ENCODE results near the gene STAU1.
"Not testable (repeated sequence)": the region's sequence is repeated elsewhere in the genome, so short reads cannot be mapped to it uniquely, and the experiment has no call there.

Gene STAU1

GRCh38 chr20:49115564-49115963 lies 72.6 kb downstream of the STAU1 start:
- DNase-seq (ENCODE audit: low read depth), result peak; percentile 78

- DNase-seq (ENCODE audit: low read depth), result peak; percentile 58
Measured at GRCh38 chr20:49112596-49113274, 75.4 kb downstream of the STAU1 start.

GRCh38 chr20:49110767-49111694 lies 77.1 kb downstream of the STAU1 start:
- no peak for DNase-seq (ENCODE audit: low read depth)

GRCh38 chr20:49106328-49106727 lies 81.8 kb downstream of the STAU1 start:
- DNase-seq (ENCODE audit: low read depth), result no peak

GRCh38 chr20:49104979-49105547 lies 83.1 kb downstream of the STAU1 start:
- DNase-seq (ENCODE audit: low read depth), result not testable (repeated sequence)

- DNase-seq (ENCODE audit: low read depth), result no peak
Measured at GRCh38 chr20:49104365-49104648, 83.8 kb downstream of the STAU1 start.

- no peak for DNase-seq (ENCODE audit: low read depth)
Measured at GRCh38 chr20:49103647-49104364, 84.3 kb downstream of the STAU1 start.

- DNase-seq (ENCODE audit: low read depth), result no peak
Measured at GRCh38 chr20:49103019-49103418, 85.1 kb downstream of the STAU1 start.

- no peak for DNase-seq (ENCODE audit: low read depth)
Measured at GRCh38 chr20:49100972-49101371, 87.2 kb downstream of the STAU1 start.

GRCh38 chr20:49100292-49100691 lies 87.8 kb downstream of the STAU1 start:
- DNase-seq (ENCODE audit: low read depth), result not testable (repeated sequence)

GRCh38 chr20:49099011-49099410 lies 89.1 kb downstream of the STAU1 start:
- DNase-seq (ENCODE audit: low read depth), result no peak

GRCh38 chr20:49098136-49098535 lies 90.0 kb downstream of the STAU1 start:
- DNase-seq (ENCODE audit: low read depth), result no peak

- no peak for DNase-seq (ENCODE audit: low read depth)
Measured at GRCh38 chr20:49097159-49097558, 91.0 kb downstream of the STAU1 start.

GRCh38 chr20:49096203-49096730 lies 91.9 kb downstream of the STAU1 start:
- DNase-seq (ENCODE audit: low read depth), result no peak

- DNase-seq (ENCODE audit: low read depth), result no peak
Measured at GRCh38 chr20:49091762-49092161, 96.4 kb downstream of the STAU1 start.

GRCh38 chr20:49091104-49091503 lies 97.0 kb downstream of the STAU1 start:
- DNase-seq (ENCODE audit: low read depth), result no peak

GRCh38 chr20:49082295-49082694 lies 105.8 kb downstream of the STAU1 start:
- not testable (repeated sequence) for DNase-seq (ENCODE audit: low read depth)

GRCh38 chr20:49078310-49078709 lies 109.8 kb downstream of the STAU1 start:
- DNase-seq (ENCODE audit: low read depth), result no peak

- DNase-seq (ENCODE audit: low read depth), result no peak
Measured at GRCh38 chr20:49074521-49074920, 113.6 kb downstream of the STAU1 start.

All from amniotic epithelial cell (primary cell).